ENCODE data around the gene SLC16A7.

- TF ChIP-seq CTCF (IDR thresholded peaks at IDR 0.05; ENCODE audit: borderline replicate concordance, extremely low read depth, low read length, poor library complexity, severe bottlenecking) (no peak), EZH2 (IDR thresholded peaks at IDR 0.05; ENCODE audit: borderline replicate concordance, low read depth, low read length, severe bottlenecking) (no peak)
Measured at GRCh38 chr12:59735231-59735630, 139.4 kb downstream of the SLC16A7 start.

Data from DND-41 (cell line).